SH-SY5Y (cell line): ENCODE data around the gene CTCF.

Experiments used
- GATA2 ChIP-seq: IDR thresholded peaks from 2 replicates; pipeline ENCODE4 v1.6.1; 2011; ENCODE audit warnings: mild to moderate bottlenecking, low read depth, low read length
- GATA3 ChIP-seq: IDR thresholded peaks from 2 replicates; pipeline ENCODE4 v1.6.1; 2011; ENCODE audit warnings: low read depth, mild to moderate bottlenecking, low read length, moderate library complexity

Gene CTCF, protein sequence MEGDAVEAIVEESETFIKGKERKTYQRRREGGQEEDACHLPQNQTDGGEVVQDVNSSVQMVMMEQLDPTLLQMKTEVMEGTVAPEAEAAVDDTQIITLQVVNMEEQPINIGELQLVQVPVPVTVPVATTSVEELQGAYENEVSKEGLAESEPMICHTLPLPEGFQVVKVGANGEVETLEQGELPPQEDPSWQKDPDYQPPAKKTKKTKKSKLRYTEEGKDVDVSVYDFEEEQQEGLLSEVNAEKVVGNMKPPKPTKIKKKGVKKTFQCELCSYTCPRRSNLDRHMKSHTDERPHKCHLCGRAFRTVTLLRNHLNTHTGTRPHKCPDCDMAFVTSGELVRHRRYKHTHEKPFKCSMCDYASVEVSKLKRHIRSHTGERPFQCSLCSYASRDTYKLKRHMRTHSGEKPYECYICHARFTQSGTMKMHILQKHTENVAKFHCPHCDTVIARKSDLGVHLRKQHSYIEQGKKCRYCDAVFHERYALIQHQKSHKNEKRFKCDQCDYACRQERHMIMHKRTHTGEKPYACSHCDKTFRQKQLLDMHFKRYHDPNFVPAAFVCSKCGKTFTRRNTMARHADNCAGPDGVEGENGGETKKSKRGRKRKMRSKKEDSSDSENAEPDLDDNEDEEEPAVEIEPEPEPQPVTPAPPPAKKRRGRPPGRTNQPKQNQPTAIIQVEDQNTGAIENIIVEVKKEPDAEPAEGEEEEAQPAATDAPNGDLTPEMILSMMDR

DNA sequence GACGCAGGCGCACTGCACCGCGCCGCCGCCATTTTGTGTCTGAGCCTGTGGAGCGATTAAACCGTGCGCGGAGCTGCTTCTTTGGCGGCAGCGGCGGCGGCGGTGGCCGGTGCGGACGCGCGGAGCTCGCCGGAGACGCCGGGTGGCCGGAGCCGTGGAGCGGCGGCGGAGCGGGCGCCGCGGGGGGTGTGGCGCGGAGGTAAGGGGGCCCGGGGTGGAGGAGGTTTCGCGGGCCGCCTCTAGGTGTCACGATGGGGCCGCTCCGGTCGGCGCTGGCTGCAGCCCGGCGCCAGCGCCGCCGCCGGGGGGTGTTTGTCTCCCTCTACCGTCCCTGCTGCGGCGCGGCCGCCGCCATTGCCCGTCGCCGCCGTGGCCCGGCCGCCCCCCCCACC lies at the start of gene CTCF:
TSS of gene CTCF (plus strand) at position 1 of the 392 bp plus-strand sequence. CDS start 48,307 bp downstream, outside the sequence.
- TF ChIP-seq GATA3, result no peak
- TF ChIP-seq GATA2, result 0 out of 2 replicates have a peak, but pooled peaks have one; percentile 47

GRCh38 chr16:67514382-67514828 lies 47.9 kb upstream of the CTCF start:
- no peak for TF ChIP-seq GATA3
- TF ChIP-seq GATA2, result no peak

DNA sequence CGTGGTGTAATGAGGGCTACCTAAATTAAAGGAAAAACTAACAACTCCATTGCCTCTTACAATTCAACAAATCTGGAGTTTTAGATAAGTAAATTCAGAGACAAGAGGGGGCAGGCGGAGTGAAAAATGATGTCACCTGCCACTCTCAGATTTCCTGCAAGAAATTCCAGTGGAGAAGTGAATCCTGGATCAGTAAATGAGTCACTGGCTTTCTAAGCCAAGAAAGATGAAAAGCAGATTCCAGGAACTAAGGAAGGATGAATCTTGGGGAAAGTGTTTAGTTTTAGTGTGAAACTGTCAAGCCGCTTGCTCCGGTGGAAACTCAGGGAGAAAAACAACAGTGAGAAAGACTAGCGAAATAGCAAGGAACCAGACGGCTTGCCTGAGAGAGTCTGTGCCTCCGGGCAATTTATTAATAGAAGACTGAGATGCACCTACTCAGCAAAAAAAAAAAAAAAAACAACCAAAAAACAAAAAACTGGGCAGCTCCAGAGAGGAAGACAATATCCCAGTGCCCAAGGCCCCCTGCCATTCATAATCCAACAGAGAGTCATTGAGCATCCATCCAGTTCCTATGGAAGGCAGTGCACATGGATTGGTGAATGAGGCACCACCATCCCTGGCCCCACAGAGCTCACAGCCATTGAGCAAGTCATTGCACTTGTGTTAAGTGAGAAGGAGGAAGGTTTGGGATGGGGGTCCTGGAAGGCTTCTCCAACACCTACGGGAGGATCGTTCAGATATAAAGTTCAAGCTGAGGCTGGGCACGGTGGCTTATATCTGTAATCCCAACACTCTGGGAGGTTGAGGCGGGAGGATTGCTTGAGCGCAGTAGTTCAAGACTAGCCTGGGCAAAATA lies 45.8 kb upstream of the CTCF start:
- TF ChIP-seq GATA2, result no peak
- no peak for TF ChIP-seq GATA3

GRCh38 chr16:67517155-67517445 lies 45.2 kb upstream of the CTCF start:
- TF ChIP-seq GATA2 (no peak), GATA3 (no peak)

DNA sequence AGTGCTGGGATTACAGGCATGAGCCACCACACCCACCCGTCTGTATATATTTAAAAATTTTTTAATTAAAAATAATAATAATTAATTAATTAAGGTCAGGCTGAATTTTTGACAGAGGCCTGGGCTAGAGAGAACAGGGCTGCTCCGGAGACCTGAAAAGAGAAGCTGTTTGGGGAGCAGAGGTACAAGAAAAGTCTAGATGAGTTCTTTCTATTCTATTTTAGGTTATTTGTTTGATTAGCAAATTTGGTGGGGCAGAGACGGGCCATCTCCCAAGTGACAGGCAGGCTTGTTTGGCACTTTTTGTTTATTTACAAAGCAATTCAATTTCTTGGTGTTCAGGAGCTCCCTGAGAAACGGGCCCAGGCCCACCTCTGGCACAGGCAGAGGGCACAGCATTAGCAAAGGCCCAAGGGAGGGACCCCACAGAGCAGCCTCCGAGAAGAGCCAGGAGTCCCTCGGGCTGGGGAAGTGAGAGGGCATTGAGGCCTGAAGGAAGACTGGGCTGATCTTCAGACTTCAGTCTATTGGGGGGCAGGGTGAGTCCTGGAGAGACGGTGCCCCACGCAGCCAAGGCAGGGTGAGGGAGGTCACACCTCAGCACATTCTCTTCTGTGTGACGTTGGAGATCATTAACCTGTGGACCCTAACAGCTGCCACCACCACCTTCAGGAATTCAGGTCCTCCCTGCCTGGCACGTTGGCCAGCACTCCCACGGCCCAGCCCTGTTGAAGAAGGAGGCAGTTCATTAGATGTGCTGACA lies 44.5 kb upstream of the CTCF start:
- TF ChIP-seq GATA2 (no peak), GATA3 (no peak)

DNA sequence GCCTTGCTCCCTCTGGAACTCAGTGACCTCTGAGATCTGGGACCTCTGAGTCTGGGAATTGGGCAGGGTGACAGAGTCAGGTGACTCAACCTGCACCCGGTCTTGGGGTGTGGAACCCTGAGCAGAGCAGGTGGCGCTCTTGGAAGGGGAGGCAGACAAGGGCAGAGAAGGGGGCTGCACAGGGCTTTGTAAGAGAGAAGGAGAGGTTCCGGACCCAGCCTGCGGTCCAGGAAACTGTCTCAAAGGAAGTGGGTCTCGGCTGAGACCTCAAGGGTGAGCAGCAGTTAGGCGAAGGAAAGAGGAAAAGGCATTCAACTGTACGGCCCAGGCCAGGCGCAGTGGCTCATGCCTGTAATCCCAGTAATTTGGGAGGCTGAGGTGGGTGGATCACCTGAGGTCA lies 43.6 kb upstream of the CTCF start:
- no peak for TF ChIP-seq GATA2

DNA sequence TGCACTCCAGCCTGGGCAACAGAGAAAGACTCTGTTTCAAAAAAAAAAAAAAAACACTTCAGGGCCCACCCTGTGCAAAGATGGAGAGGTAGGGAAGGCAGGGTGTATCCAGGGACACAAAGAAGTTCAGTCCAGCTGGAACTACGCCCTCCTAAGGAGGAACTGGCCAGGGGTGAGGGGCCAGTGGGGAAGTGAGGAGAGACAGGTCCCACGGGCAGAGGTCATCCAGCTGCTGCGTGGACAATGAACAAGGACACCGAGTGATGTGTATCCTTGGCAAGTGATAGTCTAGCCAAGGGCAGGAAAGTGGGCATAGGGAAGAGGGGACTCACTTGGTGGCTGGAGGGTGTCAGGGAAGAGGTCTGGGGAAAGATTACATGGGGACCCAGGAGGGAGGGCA lies 43.1 kb upstream of the CTCF start:
- TF ChIP-seq GATA3 (no peak), GATA2 (no peak)

DNA sequence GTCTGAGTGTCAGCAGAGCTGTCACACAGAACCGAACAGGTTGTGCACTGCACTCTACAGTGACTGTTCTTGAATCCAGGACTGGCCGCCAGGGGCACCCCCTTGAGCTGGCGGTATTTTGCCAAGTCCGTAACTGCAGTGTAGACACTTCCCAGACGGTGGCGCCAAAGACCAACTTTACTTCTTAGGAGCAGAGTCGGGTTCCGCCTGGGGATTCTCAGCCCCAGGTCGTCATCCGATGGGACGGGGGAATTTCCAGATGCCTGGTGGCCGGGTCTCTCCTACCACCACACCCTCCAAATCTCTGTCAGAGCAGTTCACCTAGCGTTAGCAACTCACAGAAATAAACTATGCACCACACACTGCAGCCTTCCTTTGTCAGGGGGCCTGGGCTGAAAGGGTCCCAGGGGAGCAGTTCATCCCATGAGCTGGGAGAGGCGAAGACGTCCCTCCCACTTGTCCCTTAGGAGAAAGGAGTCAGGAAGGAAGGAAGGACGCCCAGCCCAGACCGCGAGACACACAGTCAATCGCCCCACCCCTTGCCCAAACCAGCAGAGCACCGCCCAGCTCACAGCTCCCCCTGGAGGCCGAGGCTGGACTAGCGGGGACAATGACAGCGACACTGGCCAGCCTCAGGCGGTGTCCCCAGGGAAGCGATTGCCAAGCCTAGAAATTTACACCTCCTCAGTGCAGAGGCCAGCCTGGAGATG lies 41.1 kb upstream of the CTCF start:
- TF ChIP-seq GATA2 (no peak), GATA3 (no peak)

- TF ChIP-seq GATA2 (no peak), GATA3 (no peak)
These were observed 37.0 kb upstream of the CTCF start for GRCh38 chr16:67525176-67525860.

- TF ChIP-seq GATA2, result no peak
- no peak for TF ChIP-seq GATA3
These were observed 36.1 kb upstream of the CTCF start for GRCh38 chr16:67526149-67526791.

GRCh38 chr16:67528222-67528869 lies 34.0 kb upstream of the CTCF start, which contains the start of gene RIPOR1:
Gene RIPOR1 (plus strand): TSS chr16:67528829. CDS start chr16:67538447, 9,618 bp downstream.
- no peak for TF ChIP-seq GATA3
- no peak for TF ChIP-seq GATA2
